ENCODE results near the gene EPS15. TPM values are rescaled to one million over a fixed set of nuclear protein-coding genes. Genes with fewer than 3 reads are reported as not detected.
A peak's percentile ranks its signal among the peaks of the same experiment; 100 is the strongest.

Gene EPS15
- polyA plus RNA-seq, 1 of the 3 experiments (the other 2 are of a cell fraction), result 17.0 TPM

GRCh38 chr1:51336004-51336403 lies 183.1 kb downstream of the EPS15 start:
- WGBS (ENCODE audit: low lambda C conversion rate), result 95% methylated on average over 3 of the region's 3 CpGs
- CTCF ChIA-PET, result no interaction called here
- Histone ChIP-seq H2AFZ (ENCODE audit: low read depth) (no peak overlapping the region), H3F3A (replicated peaks; ENCODE audit: insufficient read depth) (peaks cover 6% of the 10 kb centered on the region), H3K9me3 (no peaks in the 10 kb centered on the region), H3K27me3 (ENCODE audit: insufficient read depth) (no peaks in the 10 kb centered on the region), H3K9ac (no peak overlapping the region), H3K79me2 (ENCODE audit: insufficient read depth) (no peaks in the 10 kb centered on the region), H4K20me1 (ENCODE audit: insufficient read depth) (no peaks in the 10 kb centered on the region), H3K4me2 (no peak overlapping the region), H3K9me2 (no peaks in the 10 kb centered on the region), H3K36me3 (replicated peaks in 1 of 2; ENCODE audit: control insufficient read depth in 1 of 2, insufficient read depth in 2 of 2, low read length in 1 of 2) (no peaks in the 10 kb centered on the region), H3K4me3 (ENCODE audit: low read depth in 2 of 2, low read length in 1 of 2) (no peak overlapping the region), H3K27ac (ENCODE audit: low read depth in 2 of 2, low read length in 1 of 2) (no peak overlapping the region), H3K4me1 (ENCODE audit: control insufficient read depth in 1 of 2, insufficient read depth in 2 of 2, low read depth in 1 of 2, low read length in 1 of 2) (peaks cover 0 to 6% of the 10 kb centered on the region in 2 experiments; a peak in 1 of 4 replicates)
- POLR2A ChIA-PET, result no interaction called here
- DNase-seq, result no peak
- TF ChIP-seq SIN3A (IDR thresholded peaks at IDR 0.05; ENCODE audit: borderline replicate concordance, low read depth, low read length), result no peak
- no peak for TF ChIP-seq REST (IDR thresholded peaks at IDR 0.05; ENCODE audit: low read depth, low read length)
- TF ChIP-seq CTCF (IDR thresholded peaks at IDR 0.05), result no peak
- no peak for TF ChIP-seq PBX3 (IDR thresholded peaks at IDR 0.05)
- no peak for TF ChIP-seq RXRA (IDR thresholded peaks at IDR 0.05; ENCODE audit: borderline replicate concordance, low read depth)

- Histone ChIP-seq H3K4me3 (ENCODE audit: low read depth in 2 of 2, low read length in 1 of 2) (no peak overlapping the region), H3K4me2 (peak overlapping the region; percentile 75; the same call in 1 of the 2 replicates), H3K9ac (no peak overlapping the region), H3K4me1 (ENCODE audit: control insufficient read depth in 1 of 2, insufficient read depth in 2 of 2, low read depth in 1 of 2, low read length in 1 of 2) (peaks cover 5 to 20% of the 10 kb centered on the region in 2 experiments; a peak in 2 of 4 replicates), H3K9me3 (no peaks in the 10 kb centered on the region), H3K27me3 (ENCODE audit: insufficient read depth) (no peaks in the 10 kb centered on the region), H3K79me2 (ENCODE audit: insufficient read depth) (no peaks in the 10 kb centered on the region), H3K36me3 (replicated peaks in 1 of 2; ENCODE audit: control insufficient read depth in 1 of 2, insufficient read depth in 2 of 2, low read length in 1 of 2) (no peaks in the 10 kb centered on the region), H3F3A (replicated peaks; ENCODE audit: insufficient read depth) (peaks cover 6% of the 10 kb centered on the region), H3K27ac (ENCODE audit: low read depth in 2 of 2, low read length in 1 of 2) (0 out of 4 replicates have a peak overlapping the region, but pooled peaks of 1 of the 2 experiments have one; percentile 23), H2AFZ (ENCODE audit: low read depth) (peak overlapping the region; percentile 50; the same call in 1 of the 2 replicates), H3K9me2 (no peaks in the 10 kb centered on the region), H4K20me1 (ENCODE audit: insufficient read depth) (no peaks in the 10 kb centered on the region)
- WGBS (ENCODE audit: low lambda C conversion rate), result 46% methylated on average over 7 of the region's 7 CpGs
- peak; percentile 83 for DNase-seq
- ChIA-PET POLR2A (interaction anchor here (0.6 kb wide), 1 partner anchor 13 kb away, joined by 3 read pairs; no protein-coding TSS in a partner anchor), CTCF (interaction anchor here (0.6 to 1.9 kb wide), 10 partner anchors 9 to 859 kb away, joined by 3 to 4 read pairs (median 3); no protein-coding TSS in a partner anchor)
- peak; percentile 55; the same call in 1 of the 2 replicates for TF ChIP-seq MXI1 (IDR thresholded peaks at IDR 0.05; ENCODE audit: low read depth, low read length)
- TF ChIP-seq MAX (IDR thresholded peaks at IDR 0.05; ENCODE audit: low read depth), result 0 out of 2 replicates have a peak, but pooled peaks have one; percentile 46
- peak; percentile 77 for TF ChIP-seq FOSL2 (IDR thresholded peaks at IDR 0.05; ENCODE audit: borderline replicate concordance, low read depth)
- peak; percentile 54 for TF ChIP-seq CHD2 (IDR thresholded peaks at IDR 0.05; ENCODE audit: low read length, partially characterized antibody)
- TF ChIP-seq SMC3 (IDR thresholded peaks at IDR 0.05; ENCODE audit: low read depth, low read length), result no peak
- peak; percentile 66 for TF ChIP-seq TCF12 (IDR thresholded peaks at IDR 0.05)
- TF ChIP-seq TAF1 (IDR thresholded peaks at IDR 0.05; ENCODE audit: borderline replicate concordance, low read depth, low read length), result 0 out of 2 replicates have a peak, but pooled peaks have one; percentile 25
- TF ChIP-seq SIN3A (IDR thresholded peaks at IDR 0.05; ENCODE audit: borderline replicate concordance, low read depth, low read length), result 0 out of 2 replicates have a peak, but pooled peaks have one; percentile 34
- no peak for TF ChIP-seq USF1 (IDR thresholded peaks at IDR 0.05; ENCODE audit: borderline replicate concordance, low read depth)
Observed at GRCh38 chr1:51331206-51332100, 187.6 kb downstream of the EPS15 start.

Data from SK-N-SH (cell line).